Stimulated activated CD8-positive, alpha-beta memory T cell treated with anti-CD3 and anti-CD28 coated beads, Interleukin-7, amount 100 ng/mL, for 4 hours (primary cell): ENCODE measurements around the gene DHX9.
"Not testable (repeated sequence)": the region's sequence is repeated elsewhere in the genome, so short reads cannot be mapped to it uniquely, and the experiment has no call there.

Experiments used
- DNase-seq, 2 donors: peaks; one replicate each; pipeline ENCODE4 v3.0.0-alpha.2; 2020; ENCODE audit warnings: low read depth in 2 of 2

Gene DHX9

DNA sequence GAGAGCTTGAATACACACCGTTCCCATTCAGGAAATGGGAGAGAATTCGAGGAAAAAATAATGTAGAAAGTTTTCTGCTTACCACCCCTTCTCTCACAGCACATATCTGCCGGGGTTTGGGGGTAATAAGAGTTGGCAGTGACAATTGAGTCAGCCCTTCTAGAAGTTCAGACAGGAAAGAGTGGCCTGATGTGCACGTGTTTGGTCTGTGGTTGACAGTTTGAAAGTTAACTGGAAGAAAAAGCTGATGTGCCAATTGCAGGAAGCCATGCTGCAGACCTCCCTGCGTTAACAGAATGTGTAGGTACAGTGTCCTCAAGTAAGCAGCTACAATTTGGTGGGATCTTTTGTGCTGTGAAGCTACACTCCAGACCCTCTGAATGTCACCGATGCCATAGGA, 50.9 kb downstream of the DHX9 start:
- peak in 1 of 2 donors; percentile 17 for DNase-seq

DNA sequence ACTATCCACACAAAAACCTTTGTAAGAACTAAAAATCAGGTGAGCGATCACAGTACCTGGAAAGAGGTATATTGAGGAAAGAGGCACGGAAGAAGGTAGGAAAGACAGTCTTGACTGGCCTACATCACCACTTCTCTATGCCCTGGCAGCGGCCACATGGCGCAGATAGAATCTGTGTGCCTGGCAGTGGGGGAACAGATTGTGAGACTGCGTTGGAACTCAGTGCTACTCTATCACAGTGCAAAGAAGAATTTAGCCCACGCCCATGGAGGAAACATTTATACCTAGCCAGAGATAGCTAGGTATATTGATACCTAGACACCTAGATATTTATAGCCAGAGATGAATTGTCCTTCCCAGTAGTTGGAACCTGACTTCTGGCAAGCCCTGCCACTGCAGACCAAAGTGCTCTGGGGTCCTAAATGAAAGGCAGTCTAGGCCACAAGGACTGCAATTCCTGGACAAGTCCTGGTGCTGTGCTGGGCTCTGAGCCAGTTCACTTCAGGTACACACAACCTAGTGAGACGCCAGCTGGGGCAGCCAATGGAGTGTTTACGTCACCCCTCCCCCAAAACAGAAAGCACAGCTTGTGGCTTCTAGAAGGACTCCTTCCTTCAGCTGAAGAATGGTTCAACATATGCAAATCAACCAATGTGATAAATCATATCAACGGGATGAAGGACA, 51.9 kb downstream of the DHX9 start:
- DNase-seq: no peak

DNA sequence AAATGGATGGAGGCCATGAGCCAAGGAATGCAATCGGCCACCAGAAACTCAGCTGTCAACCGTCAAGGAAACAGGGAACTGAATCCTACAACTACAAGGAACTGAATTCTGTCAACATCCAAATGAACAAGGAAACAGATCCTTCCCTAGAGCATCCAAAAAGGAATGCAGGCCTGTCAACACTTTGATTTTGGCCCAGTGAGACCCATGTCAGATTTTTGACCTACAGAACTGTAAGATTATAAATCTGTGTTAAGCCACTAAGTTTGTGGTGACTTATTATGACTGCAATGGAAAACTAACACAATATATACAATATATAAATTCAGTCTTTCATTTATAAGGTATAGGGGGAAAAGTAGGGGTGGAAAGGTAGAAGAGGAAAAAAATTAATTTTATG, 58.5 kb downstream of the DHX9 start:
- DNase-seq: no peak

DNA sequence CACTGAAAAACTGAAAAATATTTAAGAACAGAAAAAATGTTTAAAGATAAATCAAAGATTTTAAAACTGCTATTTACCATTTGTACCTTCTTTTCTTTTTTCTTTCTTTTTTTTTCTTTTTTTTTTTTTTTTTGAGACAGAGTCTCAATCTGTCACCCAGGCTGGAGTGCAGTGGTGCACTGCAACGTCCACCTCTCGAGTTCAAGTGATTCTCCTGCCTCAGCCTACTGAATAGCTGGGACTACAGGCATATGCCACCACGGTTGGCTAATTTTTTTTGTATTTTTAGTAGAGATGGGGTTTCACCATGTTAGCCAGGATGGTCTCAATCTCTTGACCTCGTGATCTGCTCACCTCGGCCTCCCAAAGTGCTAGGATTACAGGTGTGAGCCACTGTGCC, 62.8 kb downstream of the DHX9 start:
- not testable (repeated sequence) for DNase-seq

DNA sequence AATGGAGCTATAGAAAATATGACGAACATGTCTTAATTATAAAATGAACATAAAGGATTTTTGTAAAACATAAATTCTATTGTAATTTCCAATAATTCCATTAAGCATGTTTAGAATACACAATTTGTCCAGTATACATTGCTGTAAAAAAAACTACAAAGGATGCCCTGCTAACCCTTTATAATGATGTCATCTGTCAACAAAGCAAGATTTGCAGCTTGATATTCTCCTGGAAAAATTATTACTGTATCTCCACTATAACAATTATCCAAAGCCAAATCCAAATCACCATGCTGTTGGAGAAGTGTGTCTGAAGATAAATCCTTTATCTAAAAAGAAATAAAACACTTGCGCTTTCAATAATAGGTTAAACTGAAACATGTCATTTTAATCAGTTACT, 66.2 kb downstream of the DHX9 start:
- DNase-seq: no peak

DNA sequence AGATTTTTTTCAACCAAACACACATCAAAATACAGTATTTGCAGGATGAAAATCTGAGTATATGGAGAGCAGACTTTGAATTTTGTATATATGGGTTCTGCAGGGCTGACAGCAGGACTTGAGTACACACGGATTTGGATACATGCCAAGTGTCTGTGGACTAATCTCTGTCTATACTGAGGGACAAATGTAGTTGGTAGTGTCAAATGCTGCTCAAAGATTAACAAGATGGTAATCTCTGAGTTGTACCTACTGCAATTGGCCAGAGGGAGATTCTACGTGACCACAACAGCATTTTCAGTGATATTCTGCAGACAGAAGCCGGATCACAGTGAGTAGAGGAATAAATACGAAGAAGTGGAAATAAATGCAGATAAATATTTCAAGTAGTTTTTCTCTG, 70.4 kb downstream of the DHX9 start:
- DNase-seq: no peak

DNA sequence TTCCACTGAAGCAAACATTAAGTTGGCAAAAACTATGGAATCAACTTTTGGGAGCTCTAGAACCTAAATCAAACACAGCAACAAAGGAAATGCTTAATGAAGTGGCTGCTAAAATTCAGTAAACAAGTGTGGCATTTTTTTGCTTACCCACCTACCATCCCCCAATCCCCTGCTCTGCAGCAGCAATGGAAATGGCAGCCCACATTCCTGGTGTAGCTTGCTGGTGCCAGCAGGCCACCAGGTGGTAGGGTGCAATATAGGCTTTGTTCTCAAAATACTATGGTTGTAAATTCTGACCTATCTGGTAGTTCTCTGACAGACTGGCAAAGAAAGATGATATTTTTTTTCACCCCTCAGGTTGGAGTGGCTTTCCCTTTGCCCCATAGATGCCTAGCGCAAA, 71.0 kb downstream of the DHX9 start:
- no peak for DNase-seq

DNA sequence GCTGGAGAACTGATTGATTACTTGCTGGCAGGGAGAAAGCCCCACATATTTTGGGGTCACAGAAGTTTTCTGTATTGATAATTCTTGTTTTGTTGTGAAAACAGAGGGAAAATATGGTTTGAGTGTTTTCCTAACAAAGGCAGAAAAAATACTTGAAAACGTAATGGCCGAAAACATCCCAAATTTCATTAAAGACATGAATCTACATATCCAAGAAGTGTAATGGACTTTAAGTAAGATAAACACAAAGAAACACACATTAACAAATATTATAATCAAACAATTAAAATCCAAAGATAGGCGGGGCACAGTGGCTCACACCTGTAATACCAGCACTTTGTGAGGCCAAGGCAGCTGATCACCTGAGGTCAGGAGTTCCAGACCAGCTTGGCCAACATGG, 74.3 kb downstream of the DHX9 start:
- no peak for DNase-seq

DNA sequence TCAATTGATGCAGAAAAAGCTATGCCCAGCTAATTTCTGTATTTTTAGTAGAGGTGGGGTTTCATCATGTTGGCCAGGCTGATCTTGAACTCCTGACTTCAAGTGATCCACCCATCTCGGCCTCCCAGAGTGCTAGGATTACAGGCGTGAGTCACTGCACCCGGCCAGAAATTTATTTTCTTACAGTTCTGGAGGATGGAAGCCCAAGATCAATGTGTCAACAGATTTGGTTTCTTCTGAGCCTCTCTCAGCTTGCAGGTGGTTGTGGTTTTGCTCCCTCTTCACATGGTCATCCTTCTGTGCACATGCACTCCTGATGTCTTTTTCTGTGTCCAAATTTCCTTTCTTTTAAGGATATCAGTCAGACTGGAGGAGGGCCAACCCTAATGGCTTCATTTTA, 78.2 kb downstream of the DHX9 start:
- no peak for DNase-seq

DNA sequence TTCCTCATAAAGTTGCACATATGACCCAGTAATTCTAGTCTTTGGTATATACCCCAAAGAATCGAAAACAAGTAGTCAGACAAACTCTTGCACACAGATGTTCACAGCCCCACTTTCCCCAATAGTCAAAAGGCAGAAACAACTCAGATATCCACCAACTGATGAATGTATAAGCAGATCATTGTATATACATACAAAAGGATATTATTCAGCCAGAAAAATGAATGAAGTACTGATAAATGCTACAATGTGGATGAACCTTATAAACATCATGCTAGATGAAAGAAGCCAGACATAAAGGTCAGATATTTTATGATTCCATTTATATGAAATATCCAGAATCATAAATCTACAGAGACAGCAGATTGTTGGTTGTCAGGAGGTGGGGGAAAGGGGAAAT, 86.5 kb downstream of the DHX9 start:
- DNase-seq: no peak

DNA sequence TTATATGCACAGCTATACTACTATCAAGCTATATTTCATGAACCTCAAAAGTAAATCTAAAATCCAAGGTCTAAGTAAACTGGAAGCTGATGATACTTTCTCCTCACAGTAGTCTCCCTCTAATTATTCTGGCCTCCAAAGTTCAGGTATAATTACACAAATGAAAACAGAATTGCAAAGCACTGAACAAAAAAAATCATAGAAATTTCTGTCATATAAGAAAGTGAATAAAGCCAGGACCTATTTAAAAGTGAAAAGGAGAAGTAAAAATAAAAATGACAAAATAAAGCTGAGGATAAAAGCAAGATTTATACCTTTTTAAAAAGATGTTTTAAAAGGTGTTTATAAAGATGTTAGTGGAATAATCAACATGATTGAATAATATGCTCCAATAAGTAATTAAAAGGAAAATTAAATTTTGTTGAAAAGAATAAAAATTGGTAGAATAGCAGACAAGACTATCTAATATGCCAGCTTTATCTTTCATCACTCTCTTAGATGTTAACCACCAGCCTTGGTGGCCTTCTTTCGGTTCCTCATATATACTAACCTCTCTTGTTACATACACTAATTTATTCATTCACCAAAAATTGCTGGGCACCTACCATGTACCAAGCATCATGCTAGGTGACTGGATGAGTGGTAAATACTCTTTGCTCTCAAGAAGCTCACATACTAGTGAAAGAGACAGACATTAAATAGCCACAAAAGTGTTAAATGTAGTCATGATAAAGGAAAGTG, 88.7 kb downstream of the DHX9 start:
- DNase-seq: no peak

DNA sequence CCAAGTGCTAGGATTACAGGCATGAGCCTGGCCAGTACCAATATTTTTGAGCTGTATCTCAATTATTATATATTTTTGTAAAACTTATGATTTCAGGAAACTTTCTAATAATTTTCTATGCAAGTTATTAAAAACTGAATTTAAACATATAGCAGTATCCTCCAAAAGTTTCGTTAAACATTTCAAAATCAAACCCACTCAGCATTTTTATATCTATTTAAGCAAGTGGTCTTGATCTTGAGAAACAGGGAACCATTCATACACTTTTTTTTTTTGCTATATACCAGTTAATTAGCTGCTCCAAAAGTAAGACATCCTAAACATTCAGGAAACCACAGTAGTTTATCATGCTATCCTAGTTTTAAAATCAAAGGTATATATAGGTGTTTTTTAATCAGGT, 91.8 kb downstream of the DHX9 start:
- DNase-seq: no peak

DNA sequence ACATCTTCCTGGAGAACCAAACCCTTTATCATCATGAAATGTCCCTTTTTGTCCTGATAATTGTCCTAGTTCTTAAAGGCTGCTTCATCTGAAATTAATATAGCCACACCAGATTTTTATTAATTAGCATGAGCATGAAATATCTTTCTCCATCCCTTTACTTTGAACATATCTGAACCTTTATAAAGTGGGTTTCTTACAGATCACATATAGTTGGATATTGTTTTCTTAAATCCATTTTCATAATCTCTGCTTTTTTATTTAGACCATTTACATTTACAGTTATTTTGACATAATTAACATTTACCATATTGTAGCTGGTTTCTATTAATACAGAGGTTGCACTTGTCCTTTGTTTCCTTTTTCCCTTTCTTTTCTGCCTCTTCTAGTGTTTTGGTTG, 96.6 kb downstream of the DHX9 start:
- DNase-seq: no peak
